Fibroblast of lung (primary cell): Measurements from ENCODE around the gene MEX3A. TPM values are rescaled to one million over a fixed set of nuclear protein-coding genes. Genes with fewer than 3 reads are reported as not detected.
A peak's percentile ranks its signal among the peaks of the same experiment; 100 is the strongest.

Experiments
- DNase-seq, 2 donors: peaks; one replicate each; pipeline versions ENCODE4 v3.0.0 to v3.0.0-alpha.2; 2010; ENCODE audit warnings: low read depth in 2 of 2
- H2AFZ ChIP-seq: 2 replicates; pipeline ENCODE4 v1.5.1; 2012; ENCODE audit warnings: low read length, control low read depth, inconsistent platforms
- H3K27ac ChIP-seq: 2 replicates; pipeline ENCODE4 v1.5.1; 2011; ENCODE audit warnings: low read length, control low read depth; ENCODE audit not compliant: insufficient read depth
- H3K27me3 ChIP-seq: 2 replicates; pipeline ENCODE4 v1.5.1; 2011; ENCODE audit warnings: mild to moderate bottlenecking, low read length; ENCODE audit not compliant: control insufficient read depth, insufficient read depth
- H3K36me3 ChIP-seq: 2 replicates; pipeline ENCODE4 v1.5.1; 2011; ENCODE audit warnings: low read length; ENCODE audit not compliant: control insufficient read depth, insufficient read depth
- H3K4me1 ChIP-seq: 2 replicates; pipeline ENCODE4 v1.5.1; 2011; ENCODE audit warnings: low read length; ENCODE audit not compliant: control insufficient read depth, insufficient read depth; ENCODE audit errors: extremely low read depth
- H3K4me2 ChIP-seq: 2 replicates; pipeline ENCODE4 v1.5.1; 2011; ENCODE audit warnings: low read length, control low read depth; ENCODE audit not compliant: insufficient read depth; ENCODE audit errors: extremely low read depth
- H3K4me3 ChIP-seq, 4 experiments: fragments of 200-600 bp in 1 of 4; sonication (generic) in 1 of 4; replicated peaks in 1 of 4; 2 replicates each; pipeline ENCODE4 v1.5.1; 2011 to 2016; ENCODE audit warnings: low read length in 4 of 4, low read depth in 3 of 4, mild to moderate bottlenecking in 3 of 4, control low read depth in 2 of 4, inconsistent platforms in 1 of 4, mixed read lengths in 1 of 4; ENCODE audit not compliant: insufficient read depth in 1 of 4; ENCODE audit errors: control extremely low read depth in 1 of 4
- H3K79me2 ChIP-seq: 2 replicates; pipeline ENCODE4 v1.5.1; 2012; ENCODE audit warnings: mild to moderate bottlenecking, low read length, inconsistent platforms; ENCODE audit not compliant: control insufficient read depth, insufficient read depth
- H3K9ac ChIP-seq: 2 replicates; pipeline ENCODE4 v1.5.1; 2011; ENCODE audit warnings: mild to moderate bottlenecking, low read length, control low read depth; ENCODE audit not compliant: insufficient read depth
- H3K9me3 ChIP-seq: 2 replicates; pipeline ENCODE4 v1.5.1; 2012; ENCODE audit warnings: low read depth, low read length; ENCODE audit not compliant: control insufficient read depth, insufficient read depth
- H4K20me1 ChIP-seq: 2 replicates; pipeline ENCODE4 v1.5.1; 2011; ENCODE audit warnings: low read length; ENCODE audit not compliant: control insufficient read depth, insufficient read depth; ENCODE audit errors: extremely low read depth
- EZH2 ChIP-seq: IDR thresholded peaks from 2 replicates; pipeline ENCODE4 v1.5.1; 2012; ENCODE audit warnings: low read length, control low read depth, mild to moderate bottlenecking; ENCODE audit errors: missing control alignments
- polyA plus RNA-seq, 2 donors: library from polyadenylated mRNA; depleted of rRNA in 1 of 2; stranded (reverse) in 1 of 2; unstranded in 1 of 2; fragments of >200 nt; gene quantifications; 2 replicates each; pipeline ENCODE4 v1.2.1, GENCODE V29; 2011 to 2012; ENCODE audit warnings: missing spikeins in 1 of 2
- total RNA-seq: library from RNA; depleted of rRNA; stranded (reverse); fragments of >200 nt; gene quantifications from 2 replicates; pipeline ENCODE4 v1.2.1, GENCODE V29; 2014
- TF ChIP-seq, protein P1 (sequence below), 2 donors: IDR thresholded peaks in 1 of 2; conservative IDR thresholded peaks in 1 of 2; 1 replicate in 1 of 2; 2 replicates in 1 of 2; pipeline ENCODE4 v1.5.1; 2011 to 2012; ENCODE audit warnings: low read length in 2 of 2, control low read depth in 1 of 2, inconsistent platforms in 1 of 2, low read depth in 1 of 2, mild to moderate bottlenecking in 1 of 2

The MEX3A gene
- total and polyA plus RNA-seq, 2 donors (not counting 1 experiment from before 2014, with no cell fraction given), result 0.96 to 1.7 TPM

GRCh38 chr1:156081180-156081916, 917 bp downstream of the MEX3A start:
- Histone ChIP-seq H3K4me1 (peaks cover 2% of the 10 kb centered on the region), H3K79me2 (no peaks in the 10 kb centered on the region), H3K36me3 (peaks cover 2% of the 10 kb centered on the region), H3K4me2 (peak overlapping the region; percentile 92), H3K9me3 (no peaks in the 10 kb centered on the region), H3K27me3 (no peaks in the 10 kb centered on the region), H3K9ac (peak overlapping the region; percentile 3), H3K4me3 (peak overlapping the region; percentile 56 to 89 (median 74)), H2AFZ (peak overlapping the region; percentile 39), H3K27ac (no peak overlapping the region), H4K20me1 (no peaks in the 10 kb centered on the region)
- peak in 1 of 2 donors; percentile 55 for DNase-seq
- TF ChIP-seq, protein P1, sequence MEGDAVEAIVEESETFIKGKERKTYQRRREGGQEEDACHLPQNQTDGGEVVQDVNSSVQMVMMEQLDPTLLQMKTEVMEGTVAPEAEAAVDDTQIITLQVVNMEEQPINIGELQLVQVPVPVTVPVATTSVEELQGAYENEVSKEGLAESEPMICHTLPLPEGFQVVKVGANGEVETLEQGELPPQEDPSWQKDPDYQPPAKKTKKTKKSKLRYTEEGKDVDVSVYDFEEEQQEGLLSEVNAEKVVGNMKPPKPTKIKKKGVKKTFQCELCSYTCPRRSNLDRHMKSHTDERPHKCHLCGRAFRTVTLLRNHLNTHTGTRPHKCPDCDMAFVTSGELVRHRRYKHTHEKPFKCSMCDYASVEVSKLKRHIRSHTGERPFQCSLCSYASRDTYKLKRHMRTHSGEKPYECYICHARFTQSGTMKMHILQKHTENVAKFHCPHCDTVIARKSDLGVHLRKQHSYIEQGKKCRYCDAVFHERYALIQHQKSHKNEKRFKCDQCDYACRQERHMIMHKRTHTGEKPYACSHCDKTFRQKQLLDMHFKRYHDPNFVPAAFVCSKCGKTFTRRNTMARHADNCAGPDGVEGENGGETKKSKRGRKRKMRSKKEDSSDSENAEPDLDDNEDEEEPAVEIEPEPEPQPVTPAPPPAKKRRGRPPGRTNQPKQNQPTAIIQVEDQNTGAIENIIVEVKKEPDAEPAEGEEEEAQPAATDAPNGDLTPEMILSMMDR (conservative IDR thresholded peaks at IDR 0.05 in 1 of 2, IDR thresholded peaks at IDR 0.05 in 1 of 2; ENCODE audit: low read depth in 1 of 2, low read length in 2 of 2), result no peak
- TF ChIP-seq EZH2, result no peak

DNA sequence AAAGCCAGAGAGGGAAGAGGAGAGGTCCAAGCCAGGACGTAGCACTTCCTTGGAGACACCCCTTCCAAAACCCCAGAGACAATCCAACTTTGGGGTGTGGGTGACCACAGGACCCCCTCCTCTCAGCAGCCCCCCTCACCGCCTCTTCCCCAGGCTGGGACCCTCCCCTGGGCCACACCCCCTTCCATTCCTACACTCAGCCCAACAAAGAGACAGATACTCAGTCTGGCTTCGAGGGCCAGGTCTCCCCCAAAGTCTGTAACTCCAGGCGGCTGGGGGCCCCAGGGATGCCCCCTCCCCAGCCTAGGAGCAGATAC, 1.4 kb downstream of the MEX3A start:
- Histone ChIP-seq H3K4me3 (peak overlapping the region; percentile 55 to 75 (median 67)), H3K79me2 (no peaks in the 10 kb centered on the region), H4K20me1 (no peaks in the 10 kb centered on the region)

DNA sequence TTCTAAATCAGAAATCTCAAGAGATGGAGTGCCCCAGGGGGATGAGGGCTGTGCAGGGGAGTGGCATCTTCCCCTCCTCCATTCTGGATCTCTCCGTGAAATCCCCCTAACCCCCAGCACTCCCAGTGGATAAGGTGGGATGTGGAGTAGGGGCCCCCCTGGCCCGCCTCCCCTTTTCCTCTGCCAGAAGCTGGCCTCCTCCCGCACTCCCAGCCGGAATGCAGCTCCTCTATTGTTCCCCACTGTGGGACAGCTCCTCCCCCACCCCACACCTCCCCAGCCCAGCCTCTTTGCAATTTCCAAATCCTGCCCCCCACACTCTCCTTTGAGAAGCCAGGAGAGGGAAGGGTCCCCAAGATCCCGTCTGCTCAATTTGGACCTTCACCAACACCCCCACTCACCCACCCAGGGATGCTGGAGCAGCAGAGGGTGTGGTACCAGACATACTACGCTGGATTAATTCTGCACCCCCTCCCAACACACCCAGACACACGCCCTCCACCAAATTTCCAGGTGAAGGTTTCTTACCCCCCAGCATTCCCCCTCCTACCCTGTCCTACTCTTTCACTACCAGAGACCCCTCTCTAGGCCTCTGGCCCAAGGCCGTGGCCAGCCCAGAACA, 1.9 kb downstream of the MEX3A start:
- DNase-seq, result no peak
- Histone ChIP-seq H2AFZ (no peak overlapping the region), H3K79me2 (no peaks in the 10 kb centered on the region), H3K4me1 (no peaks in the 10 kb centered on the region), H3K9ac (no peak overlapping the region), H3K9me3 (no peaks in the 10 kb centered on the region), H3K27me3 (no peaks in the 10 kb centered on the region), H3K4me2 (peak overlapping the region; percentile 92), H3K36me3 (peaks cover 2% of the 10 kb centered on the region), H4K20me1 (no peaks in the 10 kb centered on the region), H3K4me3 (peak overlapping the region; percentile 55 to 75 (median 67)), H3K27ac (no peak overlapping the region)
- TF ChIP-seq, protein P1 (conservative IDR thresholded peaks at IDR 0.05 in 1 of 2, IDR thresholded peaks at IDR 0.05 in 1 of 2; ENCODE audit: low read depth in 1 of 2, low read length in 2 of 2), result no peak

More for the DNA sequence above, 1.4 kb downstream of the MEX3A start:
- H3K9ac ChIP-seq, result no peak overlapping the region
- H3K27me3 ChIP-seq, result no peaks in the 10 kb centered on the region
- no peaks in the 10 kb centered on the region for H3K4me1 ChIP-seq
- TF ChIP-seq, protein P1 (conservative IDR thresholded peaks at IDR 0.05 in 1 of 2, IDR thresholded peaks at IDR 0.05 in 1 of 2; ENCODE audit: low read depth in 1 of 2, low read length in 2 of 2), result no peak
- TF ChIP-seq EZH2, result no peak
- DNase-seq, result no peak
- H2AFZ ChIP-seq, result no peak overlapping the region
- peaks cover 2% of the 10 kb centered on the region for H3K36me3 ChIP-seq
- H3K4me2 ChIP-seq, result peak overlapping the region; percentile 92
- no peaks in the 10 kb centered on the region for H3K9me3 ChIP-seq
- no peak overlapping the region for H3K27ac ChIP-seq
